Stimulated activated CD8-positive, alpha-beta memory T cell treated with anti-CD3 and anti-CD28 coated beads, Interleukin-4, amount 100 ng/mL, for 4 hours (primary cell): ENCODE data around the gene DOCK8.
"Not testable (repeated sequence)": the region's sequence is repeated elsewhere in the genome, so short reads cannot be mapped to it uniquely, and the experiment has no call there.

Experiments
- DNase-seq, 2 donors: peaks; one replicate each; pipeline ENCODE4 v3.0.0-alpha.2; 2020; ENCODE audit warnings: low read depth in 2 of 2, low spot score in 1 of 2

Gene DOCK8

DNA sequence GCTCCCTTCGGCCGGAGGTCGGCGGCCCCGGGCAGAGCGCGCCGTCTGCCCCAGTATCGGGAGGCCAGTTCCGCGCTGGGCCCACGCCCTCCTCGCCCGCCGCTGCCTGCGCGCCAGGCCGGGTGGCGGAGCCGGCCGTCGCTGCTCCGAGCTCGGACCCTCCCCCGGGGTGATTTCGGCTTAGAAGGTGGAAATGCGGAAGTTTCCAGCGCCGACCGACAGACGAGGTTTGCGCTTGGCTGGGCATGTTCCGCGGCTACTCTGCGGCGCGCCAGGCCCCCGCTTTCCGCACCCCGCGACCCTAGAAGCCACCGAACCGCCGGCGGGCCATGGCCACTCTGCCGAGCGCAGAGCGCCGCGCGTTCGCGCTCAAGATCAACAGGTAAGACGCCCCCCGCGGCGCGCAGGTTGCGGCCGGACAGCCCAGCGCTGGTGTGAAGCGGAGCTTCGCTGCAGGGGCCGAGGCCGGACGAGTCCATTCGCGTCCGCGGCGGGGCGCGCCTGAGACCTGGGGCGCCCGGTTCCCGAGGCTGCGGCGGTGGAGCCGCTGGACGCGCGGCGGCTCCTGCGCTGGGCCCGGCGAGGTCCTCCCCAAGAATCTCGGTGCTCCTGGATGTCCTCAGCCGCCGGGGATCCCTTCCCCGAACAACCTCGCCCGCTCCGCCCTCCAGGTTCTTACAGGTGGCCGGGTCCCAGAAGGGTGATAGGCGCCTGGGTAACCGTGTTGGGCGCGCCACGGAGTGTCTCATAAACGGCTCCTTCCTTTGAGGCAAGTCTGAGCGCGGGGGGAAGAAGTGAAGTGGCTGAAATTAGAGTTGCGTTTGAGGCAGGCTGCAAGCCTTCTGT is at the start of gene DOCK8:
DOCK8 (plus strand) TSS at position 218 of the 846 bp plus-strand sequence; CDS start at position 330, 112 bp downstream.
- DNase-seq = peak; percentile 13 to 33

GRCh38 chr9:169757-170156 is 44.9 kb upstream of the DOCK8 start:
- DNase-seq = not testable (repeated sequence)

GRCh38 chr9:178140-178825 is 36.4 kb upstream of the DOCK8 start:
- DNase-seq = peak in 1 of 2 donors; percentile 5

GRCh38 chr9:178970-179383 is 35.7 kb upstream of the DOCK8 start, which contains the start of gene ZNG1A:
TSS of gene ZNG1A (minus strand) at chr9:179056. CDS start at chr9:178969, 87 bp downstream.
- peak; percentile 25 to 69 for DNase-seq

DNA sequence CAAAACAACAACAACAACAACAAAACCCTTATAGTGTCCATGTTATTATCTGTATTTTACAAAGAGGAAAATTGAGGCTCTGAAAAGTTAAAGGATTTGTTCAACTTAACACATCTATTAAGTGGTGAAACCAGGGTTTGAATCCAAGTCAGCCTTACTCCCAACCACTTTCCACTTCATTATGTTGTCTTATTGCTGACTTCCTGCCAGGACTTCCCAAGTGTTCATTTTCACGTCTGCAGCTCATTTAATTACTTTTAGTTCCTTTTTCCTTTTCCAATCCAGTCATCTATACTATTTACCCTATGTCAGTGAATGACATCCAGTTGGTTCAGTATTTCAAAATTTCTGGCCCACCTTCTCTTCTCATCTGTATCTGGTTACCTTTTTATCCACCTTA is 15.1 kb upstream of the DOCK8 start:
- DNase-seq = not testable (repeated sequence)

DNA sequence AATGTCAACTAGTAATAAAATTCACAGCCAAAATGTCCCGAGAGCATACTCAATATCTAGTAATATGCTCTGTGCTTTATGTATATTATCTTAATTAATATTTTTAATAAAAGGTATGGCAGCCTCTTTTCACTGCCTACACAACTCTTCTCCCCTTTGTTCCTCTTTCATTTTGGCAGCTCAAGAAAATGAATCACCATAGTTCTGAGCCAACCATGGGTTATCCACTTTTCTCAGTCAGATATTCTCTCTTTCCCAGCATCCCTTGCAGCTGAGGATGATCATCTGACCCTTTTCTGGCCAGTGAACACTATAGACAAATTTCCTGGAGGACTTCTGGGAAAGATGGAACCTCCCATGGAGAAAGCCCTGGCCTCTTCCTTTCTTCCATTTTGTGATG is 8.2 kb upstream of the DOCK8 start:
- no peak for DNase-seq

- DNase-seq = no peak
These were observed 5.4 kb upstream of the DOCK8 start for GRCh38 chr9:209143-209758.

DNA sequence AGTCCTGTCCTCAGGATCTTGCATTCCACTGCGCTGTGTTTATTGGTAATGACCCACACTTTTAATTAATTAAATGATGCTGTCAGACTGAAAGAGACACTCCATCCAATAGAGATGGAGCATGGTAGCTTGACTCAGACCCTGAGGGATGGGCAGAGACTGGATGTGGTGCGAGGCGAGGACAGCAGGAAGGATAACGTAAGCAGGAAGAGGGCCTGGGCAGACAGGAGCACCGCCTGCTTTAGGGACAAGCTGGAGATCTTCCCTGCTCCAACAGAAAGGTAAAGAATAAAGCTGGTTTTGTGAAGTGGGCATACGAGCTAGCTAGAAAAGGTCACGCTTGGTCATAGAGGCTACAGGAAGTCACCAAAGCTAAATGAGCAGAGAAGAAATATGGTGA is 3.6 kb upstream of the DOCK8 start:
- DNase-seq = no peak

GRCh38 chr9:211557-211956 is 3.1 kb upstream of the DOCK8 start:
- DNase-seq = no peak

GRCh38 chr9:212297-212696 is 2.4 kb upstream of the DOCK8 start:
- no peak for DNase-seq

- DNase-seq = not testable (repeated sequence)
These were observed 764 bp upstream of the DOCK8 start for GRCh38 chr9:213901-214300.

GRCh38 chr9:214351-214647 is 366 bp upstream of the DOCK8 start:
- DNase-seq = no peak

GRCh38 chr9:215631-216155 is 1.0 kb downstream of the DOCK8 start:
- DNase-seq = no peak

DNA sequence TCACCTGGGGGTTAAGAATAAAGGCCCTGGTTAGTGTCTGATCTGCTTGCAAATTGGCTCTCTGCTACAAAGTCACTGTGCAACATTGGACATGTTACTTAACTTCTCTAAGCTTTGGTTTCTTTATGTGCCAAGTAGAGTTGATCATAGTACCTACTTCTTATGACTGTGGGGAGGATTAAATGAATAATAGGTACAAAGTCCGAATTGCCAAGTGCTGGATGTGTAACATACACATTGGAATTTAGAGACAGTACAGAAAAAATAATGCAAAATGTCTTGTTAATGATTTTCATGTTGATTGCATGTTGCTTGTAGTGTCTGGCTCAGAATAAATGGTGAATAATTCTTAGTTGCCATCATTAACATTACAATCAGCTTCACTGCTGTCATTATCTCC is 2.2 kb downstream of the DOCK8 start:
- DNase-seq = no peak

DNA sequence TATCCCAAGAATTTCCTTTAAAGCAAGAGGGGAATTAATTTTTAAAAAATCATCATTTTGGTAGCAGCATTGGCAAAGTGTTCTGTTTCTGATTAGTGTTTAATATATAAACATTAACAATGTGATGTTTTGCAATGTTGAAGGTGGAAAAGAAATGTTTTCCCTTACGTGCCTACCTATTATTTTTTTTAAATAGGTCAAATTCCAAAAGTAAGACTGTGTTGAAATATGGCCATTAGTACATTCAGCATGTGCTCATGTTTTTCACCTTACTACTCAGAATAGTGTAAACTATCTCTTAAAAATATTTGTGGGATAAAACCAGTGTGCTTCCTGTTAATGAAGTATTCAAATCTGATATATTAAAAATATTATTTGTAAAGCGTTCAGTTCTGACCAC is 3.3 kb downstream of the DOCK8 start:
- DNase-seq = no peak

- DNase-seq = not testable (repeated sequence)
These were observed 4.4 kb downstream of the DOCK8 start for GRCh38 chr9:219036-219435.

DNA sequence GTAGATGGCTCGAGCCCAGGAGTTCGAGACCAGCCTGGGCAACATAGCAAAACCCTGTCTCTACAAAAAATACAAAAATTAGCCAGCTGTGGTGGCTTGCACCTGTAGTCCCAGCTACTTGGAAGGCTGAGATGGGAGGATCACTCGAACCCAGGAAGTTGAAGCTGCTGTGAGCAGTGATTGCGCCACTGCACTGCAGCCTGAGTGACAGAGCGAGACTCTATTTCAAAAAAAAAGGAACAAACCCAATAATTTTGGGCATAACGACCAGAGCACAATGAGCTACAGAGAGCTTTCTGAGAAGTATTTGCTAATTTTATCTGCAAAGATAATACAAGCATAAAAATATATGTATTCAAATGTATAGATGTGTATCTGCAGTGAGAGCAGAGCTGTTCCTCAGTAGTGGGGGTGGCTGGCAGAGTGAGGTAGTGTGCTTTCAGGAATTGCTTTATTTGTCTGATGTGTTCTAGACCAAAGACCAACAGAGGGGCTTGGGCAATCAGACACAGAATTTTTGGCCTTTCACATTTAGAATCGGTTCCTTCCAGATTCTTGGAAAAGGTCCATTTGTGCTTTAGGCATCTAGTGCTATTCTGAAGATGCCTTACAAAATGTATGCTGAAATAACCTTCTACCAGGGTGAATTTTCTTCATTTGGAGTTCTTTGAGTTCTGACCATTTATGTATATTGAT is 5.2 kb downstream of the DOCK8 start:
- no peak for DNase-seq

DNA sequence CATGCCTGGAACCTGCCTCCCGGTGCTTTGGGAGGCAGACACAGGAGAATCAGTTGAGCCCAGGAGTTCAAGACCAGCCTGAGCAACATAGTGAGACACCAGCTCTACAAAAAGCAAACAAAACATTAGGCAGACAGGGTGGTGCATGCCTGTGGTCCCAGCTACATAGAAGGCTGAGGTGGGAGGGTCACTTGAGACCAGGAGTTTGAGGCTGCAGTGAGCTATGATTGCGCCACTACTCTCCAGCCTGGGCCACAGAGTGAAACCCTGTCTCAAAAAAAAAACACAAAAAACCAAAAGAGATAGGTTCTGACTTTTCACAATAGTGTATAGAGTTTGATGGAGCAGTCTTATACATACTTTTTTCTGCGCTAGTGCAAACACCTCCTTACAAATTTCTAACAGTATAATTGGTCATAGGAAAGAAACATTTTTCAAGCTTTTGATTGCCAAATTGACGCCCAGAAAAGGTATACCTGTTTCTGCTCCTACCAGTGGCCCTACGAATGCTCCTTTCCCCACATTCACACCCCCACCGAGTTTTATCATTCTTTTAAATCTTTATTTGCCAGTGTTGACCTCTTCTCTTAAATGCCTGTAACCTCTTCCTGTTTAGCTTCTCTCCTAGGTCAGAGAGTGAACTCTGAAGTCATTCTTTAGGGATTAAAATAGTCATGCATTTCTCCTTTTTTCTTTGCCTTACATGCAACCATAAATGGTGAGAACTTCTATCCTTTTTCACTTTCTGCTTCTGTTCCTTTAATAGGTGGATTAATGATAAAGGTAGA is 7.5 kb downstream of the DOCK8 start:
- no peak for DNase-seq

- DNase-seq = no peak
These were observed 8.5 kb downstream of the DOCK8 start for GRCh38 chr9:223152-223551.

- DNase-seq = no peak
These were observed 9.4 kb downstream of the DOCK8 start for GRCh38 chr9:224026-224425.
